OCI-LY7 (cell line): ENCODE measurements around the gene JAG2. TPM values are rescaled to one million over a fixed set of nuclear protein-coding genes. Genes with fewer than 3 reads are reported as not detected.

Experiments
- BruUV-seq: library from RNA; stranded (reverse); fragments of 400-500 nt; replicated peaks from 2 replicates; lab custom pipeline; 2021; lab: Mats Ljungman, UMichigan
- CTCF ChIA-PET: fragments of 300-600 bp; sonication (Branson Sonifier 250); formaldehyde crosslinking; loops from one replicate; lab custom pipeline; 2022; ENCODE audit warnings: antibody characterized with exemption; ENCODE audit not compliant: unreplicated experiment; lab: Charles Lee
- POLR2A ChIA-PET: fragments of 300-600 bp; sonication (Branson Sonifier 250); formaldehyde crosslinking; loops from one replicate; lab custom pipeline; 2022; ENCODE audit warnings: antibody characterized with exemption; lab: Charles Lee
- DNase-seq: peaks from one replicate; pipeline ENCODE4 v3.0.0-alpha.2; 2015; ENCODE audit warnings: low spot score
- H2AFZ ChIP-seq: fragments of 200-600 bp; sonication (generic), shearing (Covaris generic); 2 replicates; pipeline ENCODE4 v1.6.1; 2014; ENCODE audit warnings: mild to moderate bottlenecking, antibody characterized with exemption, low read length, moderate library complexity
- H3K27ac ChIP-seq: fragments of 200-600 bp; sonication (generic); 2 replicates; pipeline ENCODE4 v1.5.1; 2014; ENCODE audit warnings: mixed run types, low read depth, mild to moderate bottlenecking, moderate library complexity, low read length, inconsistent platforms; ENCODE audit not compliant: poor library complexity, severe bottlenecking
- H3K36me3 ChIP-seq: fragments of 200-600 bp; sonication (generic); 2 replicates; pipeline ENCODE4 v1.6.1; 2014; ENCODE audit warnings: mild to moderate bottlenecking, antibody characterized with exemption, low read length, moderate library complexity, mixed read lengths; ENCODE audit not compliant: insufficient read depth
- H3K4me1 ChIP-seq: fragments of 200-600 bp; sonication (generic); 2 replicates; pipeline ENCODE4 v1.5.1; 2014; ENCODE audit warnings: mild to moderate bottlenecking, low read length; ENCODE audit not compliant: insufficient read depth, poor library complexity, severe bottlenecking
- H3K4me2 ChIP-seq: fragments of 200-600 bp; sonication (generic); 2 replicates; pipeline ENCODE4 v1.6.1; 2014; ENCODE audit warnings: mild to moderate bottlenecking, low read length
- H3K4me3 ChIP-seq: fragments of 200-600 bp; sonication (generic); 2 replicates; pipeline ENCODE4 v1.5.1; 2014; ENCODE audit warnings: mild to moderate bottlenecking, low read depth, low read length; ENCODE audit not compliant: poor library complexity, severe bottlenecking
- H3K79me2 ChIP-seq: fragments of 200-600 bp; sonication (generic); 2 replicates; pipeline ENCODE4 v1.6.1; 2016; ENCODE audit warnings: low read depth, mild to moderate bottlenecking, low read length, moderate library complexity, mixed read lengths; ENCODE audit not compliant: insufficient read depth
- H3K9me2 ChIP-seq: fragments of 200-600 bp; sonication (generic); 2 replicates; pipeline ENCODE4 v1.6.1; 2016; ENCODE audit warnings: mild to moderate bottlenecking, low read length, mixed read lengths; ENCODE audit not compliant: insufficient read depth
- H3K9me3 ChIP-seq: fragments of 200-600 bp; sonication (generic); 2 replicates; pipeline ENCODE4 v1.6.1; 2014; ENCODE audit warnings: mild to moderate bottlenecking, mixed run types, low read length, mixed read lengths
- H4K20me1 ChIP-seq: fragments of 200-600 bp; sonication (generic); 2 replicates; pipeline ENCODE4 v1.6.1; 2014; ENCODE audit warnings: mild to moderate bottlenecking, antibody characterized with exemption, low read length, moderate library complexity, mixed read lengths; ENCODE audit not compliant: insufficient read depth
- EZH2phosphoT487 ChIP-seq: fragments of 200-600 bp; sonication (generic); IDR thresholded peaks from 2 replicates; pipeline ENCODE4 v1.6.1; 2018; ENCODE audit warnings: low read depth, borderline replicate concordance, mild to moderate bottlenecking, mixed run types, antibody characterized with exemption, low read length, moderate library complexity, mixed read lengths
- intact Hi-C: fragments of 100-400 bp; cut with micrococcal nuclease; formaldehyde crosslinking; loops from one replicate; pipeline ENCODE4 v1.10.0; 2022; ENCODE audit not compliant: unreplicated experiment
- total RNA-seq, 2 experiments: library from RNA; depleted of rRNA in 1 of 2; stranded (reverse); fragments of >200 nt in 1 of 2; shearing (Covaris generic) in 1 of 2; gene quantifications; 2 replicates each; pipeline ENCODE4 v1.2.3, GENCODE V29; 2014 to 2022
- TF ChIP-seq, protein P1 (sequence below): fragments of 200-600 bp; sonication (generic); conservative IDR thresholded peaks from 2 replicates; pipeline ENCODE4 v1.5.1; 2014; ENCODE audit warnings: mild to moderate bottlenecking, antibody characterized with exemption, low read length, moderate library complexity, mixed read lengths

The JAG2 gene
- total RNA-seq, 2 experiments from 2014 or later: 5.0 to 6.0 TPM

DNA sequence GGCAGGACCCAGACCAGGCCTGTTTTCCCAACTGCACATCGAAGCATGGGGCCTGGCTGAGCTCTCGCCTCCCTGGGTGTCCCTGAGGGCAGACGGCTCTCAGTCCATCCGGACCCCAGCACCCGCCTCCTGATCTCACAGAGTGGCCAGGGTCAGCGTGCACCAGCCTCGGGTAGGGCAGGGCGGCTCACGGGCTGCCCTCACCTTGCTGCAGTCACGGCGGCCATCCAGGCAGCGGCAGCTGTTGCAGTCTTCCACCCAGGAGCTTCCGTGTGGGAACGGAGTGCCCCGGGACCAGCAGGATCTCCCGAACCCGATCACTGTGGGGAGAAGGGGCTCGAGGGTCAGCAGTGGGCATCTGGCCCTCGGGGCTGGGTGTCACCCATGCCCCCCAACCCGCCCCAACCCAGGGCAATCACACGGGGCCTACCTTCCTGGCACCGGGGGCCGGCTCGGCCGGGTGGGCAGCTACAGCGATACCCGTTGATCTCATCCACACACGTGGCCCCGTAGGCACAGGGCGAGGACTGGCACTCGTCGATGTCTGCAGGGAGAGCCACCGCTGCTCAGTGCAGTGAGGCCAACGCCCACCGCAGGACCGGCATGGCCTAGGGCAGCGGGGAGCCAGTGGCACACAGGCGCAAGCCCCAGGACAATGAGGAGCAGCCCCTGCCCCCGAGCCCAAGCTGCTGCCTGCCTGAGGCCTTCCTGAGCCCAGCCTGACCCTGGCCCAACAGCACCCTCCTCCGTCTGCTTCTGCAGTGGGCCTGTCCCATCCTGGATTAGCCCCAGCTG is 22.2 kb downstream of the JAG2 start:
- no TSS peak for BruUV-seq
- POLR2A ChIA-PET: no interaction called here
- intact Hi-C loops: no loop called here

DNA sequence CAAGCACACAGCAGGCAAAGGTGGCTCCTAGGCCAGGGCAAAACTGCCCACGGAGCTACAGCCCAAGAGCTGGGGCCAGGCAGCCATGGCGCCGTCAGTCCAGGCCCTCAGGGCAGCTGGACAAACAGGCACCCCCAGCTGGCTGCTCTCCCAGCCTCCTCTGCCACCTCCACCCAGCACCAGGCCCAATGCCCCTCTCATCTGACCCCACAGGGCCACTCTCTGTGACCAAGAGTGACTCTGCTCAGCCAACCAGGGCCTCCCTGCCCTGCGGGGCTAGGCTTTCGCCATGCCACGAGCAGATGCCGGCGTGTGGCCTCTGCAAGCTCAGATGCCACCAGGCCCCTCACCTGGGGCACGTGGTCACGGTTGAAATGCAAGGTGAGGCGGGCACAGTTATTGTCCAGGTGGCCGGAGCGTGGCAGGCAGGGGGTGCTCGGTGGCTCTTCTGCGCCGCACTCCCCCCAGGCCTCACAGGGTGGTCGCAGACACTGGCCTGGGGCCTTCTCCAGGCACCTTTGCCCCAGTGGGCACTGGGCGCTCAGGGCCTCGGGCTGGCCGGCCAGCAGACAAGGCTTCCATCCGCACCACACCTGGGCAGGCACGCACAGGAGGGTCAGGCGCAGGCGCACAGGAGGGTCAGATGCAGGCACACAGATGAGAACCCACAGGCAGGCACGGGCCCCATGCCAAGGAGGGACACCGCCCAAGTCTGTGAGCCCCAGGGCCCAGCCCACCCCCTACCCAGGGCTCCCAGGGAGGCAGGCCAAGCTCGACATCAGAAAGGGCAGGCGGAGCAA is 23.0 kb downstream of the JAG2 start:
- Histone ChIP-seq H3K9me2 (no peaks in the 10 kb centered on the region), H3K4me2 (no peak overlapping the region), H3K9me3 (no peaks in the 10 kb centered on the region), H3K4me1 (no peaks in the 10 kb centered on the region), H3K4me3 (no peak overlapping the region), H3K27ac (no peak overlapping the region), H4K20me1 (no peaks in the 10 kb centered on the region), H2AFZ (no peak overlapping the region), H3K79me2 (no peaks in the 10 kb centered on the region), H3K36me3 (no peaks in the 10 kb centered on the region)
- intact Hi-C loops: no loop called here
- POLR2A ChIA-PET: no interaction called here
- TF ChIP-seq, protein P1, sequence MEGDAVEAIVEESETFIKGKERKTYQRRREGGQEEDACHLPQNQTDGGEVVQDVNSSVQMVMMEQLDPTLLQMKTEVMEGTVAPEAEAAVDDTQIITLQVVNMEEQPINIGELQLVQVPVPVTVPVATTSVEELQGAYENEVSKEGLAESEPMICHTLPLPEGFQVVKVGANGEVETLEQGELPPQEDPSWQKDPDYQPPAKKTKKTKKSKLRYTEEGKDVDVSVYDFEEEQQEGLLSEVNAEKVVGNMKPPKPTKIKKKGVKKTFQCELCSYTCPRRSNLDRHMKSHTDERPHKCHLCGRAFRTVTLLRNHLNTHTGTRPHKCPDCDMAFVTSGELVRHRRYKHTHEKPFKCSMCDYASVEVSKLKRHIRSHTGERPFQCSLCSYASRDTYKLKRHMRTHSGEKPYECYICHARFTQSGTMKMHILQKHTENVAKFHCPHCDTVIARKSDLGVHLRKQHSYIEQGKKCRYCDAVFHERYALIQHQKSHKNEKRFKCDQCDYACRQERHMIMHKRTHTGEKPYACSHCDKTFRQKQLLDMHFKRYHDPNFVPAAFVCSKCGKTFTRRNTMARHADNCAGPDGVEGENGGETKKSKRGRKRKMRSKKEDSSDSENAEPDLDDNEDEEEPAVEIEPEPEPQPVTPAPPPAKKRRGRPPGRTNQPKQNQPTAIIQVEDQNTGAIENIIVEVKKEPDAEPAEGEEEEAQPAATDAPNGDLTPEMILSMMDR: no peak
- TF ChIP-seq EZH2phosphoT487: no peak
- CTCF ChIA-PET: no interaction called here
- BruUV-seq: no TSS peak
- DNase-seq: no peak

More for the DNA sequence above, 22.2 kb downstream of the JAG2 start:
- no peaks in the 10 kb centered on the region for H3K9me3 ChIP-seq
- H3K4me3 ChIP-seq: no peak overlapping the region
- H3K4me2 ChIP-seq: no peak overlapping the region
- CTCF ChIA-PET: no interaction called here
- no peak overlapping the region for H2AFZ ChIP-seq
- no peaks in the 10 kb centered on the region for H4K20me1 ChIP-seq
- H3K9me2 ChIP-seq: no peaks in the 10 kb centered on the region
- no peaks in the 10 kb centered on the region for H3K79me2 ChIP-seq
- TF ChIP-seq, protein P1: no peak
- TF ChIP-seq EZH2phosphoT487: no peak
- no peaks in the 10 kb centered on the region for H3K36me3 ChIP-seq
- no peak for DNase-seq
- H3K27ac ChIP-seq: no peak overlapping the region
- H3K4me1 ChIP-seq: no peaks in the 10 kb centered on the region
